Breast epithelium (tissue), 3 donors: ENCODE data around the gene ZNF69.

Source experiments
- POLR2AphosphoS5 ChIP-seq, 3 donors: sonication (generic); formaldehyde crosslinking; IDR thresholded peaks; one replicate each; pipeline ENCODE4 v1.6.1; 2017; ENCODE audit warnings: antibody characterized with exemption in 3 of 3
- TF ChIP-seq, protein P1 (sequence below), 3 donors: fragments of 450-650 bp; IDR thresholded peaks; one replicate each; pipeline ENCODE4 v1.5.1; 2016 to 2017; ENCODE audit warnings: antibody characterized with exemption in 3 of 3, mild to moderate bottlenecking in 3 of 3, moderate library complexity in 3 of 3

DNA sequence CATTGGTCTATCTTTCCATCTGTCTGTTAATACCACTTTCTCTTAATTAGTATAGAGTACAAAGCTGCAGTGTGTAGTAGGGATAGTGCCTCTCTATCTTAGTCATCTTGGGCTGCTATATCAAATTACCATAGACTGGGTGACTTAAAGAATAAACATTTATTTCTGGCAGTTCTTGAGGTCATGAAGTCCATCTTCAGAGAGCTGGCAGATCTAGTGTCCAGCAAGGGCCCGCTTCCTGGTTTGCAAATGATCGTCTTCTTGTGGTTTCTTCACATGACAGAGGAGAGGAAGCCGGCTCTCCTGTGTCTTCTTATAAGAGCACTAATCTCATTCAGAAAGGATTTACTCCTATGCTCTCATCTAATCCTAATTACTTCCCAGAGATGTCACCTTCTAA lies 43.5 kb downstream of the ZNF69 start:
- TF ChIP-seq, protein P1, sequence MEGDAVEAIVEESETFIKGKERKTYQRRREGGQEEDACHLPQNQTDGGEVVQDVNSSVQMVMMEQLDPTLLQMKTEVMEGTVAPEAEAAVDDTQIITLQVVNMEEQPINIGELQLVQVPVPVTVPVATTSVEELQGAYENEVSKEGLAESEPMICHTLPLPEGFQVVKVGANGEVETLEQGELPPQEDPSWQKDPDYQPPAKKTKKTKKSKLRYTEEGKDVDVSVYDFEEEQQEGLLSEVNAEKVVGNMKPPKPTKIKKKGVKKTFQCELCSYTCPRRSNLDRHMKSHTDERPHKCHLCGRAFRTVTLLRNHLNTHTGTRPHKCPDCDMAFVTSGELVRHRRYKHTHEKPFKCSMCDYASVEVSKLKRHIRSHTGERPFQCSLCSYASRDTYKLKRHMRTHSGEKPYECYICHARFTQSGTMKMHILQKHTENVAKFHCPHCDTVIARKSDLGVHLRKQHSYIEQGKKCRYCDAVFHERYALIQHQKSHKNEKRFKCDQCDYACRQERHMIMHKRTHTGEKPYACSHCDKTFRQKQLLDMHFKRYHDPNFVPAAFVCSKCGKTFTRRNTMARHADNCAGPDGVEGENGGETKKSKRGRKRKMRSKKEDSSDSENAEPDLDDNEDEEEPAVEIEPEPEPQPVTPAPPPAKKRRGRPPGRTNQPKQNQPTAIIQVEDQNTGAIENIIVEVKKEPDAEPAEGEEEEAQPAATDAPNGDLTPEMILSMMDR (IDR thresholded peaks at IDR 0.05): no peak
- TF ChIP-seq POLR2AphosphoS5 (IDR thresholded peaks at IDR 0.05): no peak
